GM12865 (cell line): ENCODE data around the gene PTPRN2.

Experiments used
- DNase-seq: peaks from one replicate; pipeline ENCODE4 v3.0.0; 2010; ENCODE audit warnings: low read depth
- H3K4me3 ChIP-seq: 2 replicates; pipeline ENCODE4 v1.5.1; 2011; ENCODE audit warnings: mild to moderate bottlenecking, low read depth, low read length, control low read depth
- TF ChIP-seq, protein P1 (sequence below): IDR thresholded peaks from 2 replicates; pipeline ENCODE4 v1.5.1; 2011; ENCODE audit warnings: low read length, control low read depth, low read depth, inconsistent platforms; ENCODE audit not compliant: insufficient read depth; ENCODE audit errors: missing control alignments

Gene PTPRN2

DNA sequence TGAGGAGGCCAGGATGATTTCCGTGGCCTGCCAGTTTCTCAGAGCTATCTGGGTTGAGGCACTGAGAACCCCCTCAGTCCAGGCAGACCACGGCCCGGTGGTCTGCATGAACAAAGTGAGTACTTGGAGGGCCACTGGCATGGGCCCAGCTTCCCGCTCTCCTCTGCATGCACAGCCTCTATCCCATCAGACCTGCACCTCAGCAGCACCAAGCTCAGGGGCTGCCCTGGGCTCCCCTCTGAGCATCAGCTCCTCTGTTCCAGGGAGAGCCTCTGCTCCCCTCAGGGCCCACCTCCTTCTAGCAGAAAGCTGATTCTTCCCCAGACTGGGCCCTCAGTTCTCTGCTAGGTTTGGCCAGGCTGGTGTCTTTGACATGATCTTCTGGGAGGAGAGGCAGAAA is 780.9 kb downstream of the PTPRN2 start:
- TF ChIP-seq, protein P1, sequence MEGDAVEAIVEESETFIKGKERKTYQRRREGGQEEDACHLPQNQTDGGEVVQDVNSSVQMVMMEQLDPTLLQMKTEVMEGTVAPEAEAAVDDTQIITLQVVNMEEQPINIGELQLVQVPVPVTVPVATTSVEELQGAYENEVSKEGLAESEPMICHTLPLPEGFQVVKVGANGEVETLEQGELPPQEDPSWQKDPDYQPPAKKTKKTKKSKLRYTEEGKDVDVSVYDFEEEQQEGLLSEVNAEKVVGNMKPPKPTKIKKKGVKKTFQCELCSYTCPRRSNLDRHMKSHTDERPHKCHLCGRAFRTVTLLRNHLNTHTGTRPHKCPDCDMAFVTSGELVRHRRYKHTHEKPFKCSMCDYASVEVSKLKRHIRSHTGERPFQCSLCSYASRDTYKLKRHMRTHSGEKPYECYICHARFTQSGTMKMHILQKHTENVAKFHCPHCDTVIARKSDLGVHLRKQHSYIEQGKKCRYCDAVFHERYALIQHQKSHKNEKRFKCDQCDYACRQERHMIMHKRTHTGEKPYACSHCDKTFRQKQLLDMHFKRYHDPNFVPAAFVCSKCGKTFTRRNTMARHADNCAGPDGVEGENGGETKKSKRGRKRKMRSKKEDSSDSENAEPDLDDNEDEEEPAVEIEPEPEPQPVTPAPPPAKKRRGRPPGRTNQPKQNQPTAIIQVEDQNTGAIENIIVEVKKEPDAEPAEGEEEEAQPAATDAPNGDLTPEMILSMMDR, result no peak
- no peak overlapping the region for H3K4me3 ChIP-seq
- no peak for DNase-seq

DNA sequence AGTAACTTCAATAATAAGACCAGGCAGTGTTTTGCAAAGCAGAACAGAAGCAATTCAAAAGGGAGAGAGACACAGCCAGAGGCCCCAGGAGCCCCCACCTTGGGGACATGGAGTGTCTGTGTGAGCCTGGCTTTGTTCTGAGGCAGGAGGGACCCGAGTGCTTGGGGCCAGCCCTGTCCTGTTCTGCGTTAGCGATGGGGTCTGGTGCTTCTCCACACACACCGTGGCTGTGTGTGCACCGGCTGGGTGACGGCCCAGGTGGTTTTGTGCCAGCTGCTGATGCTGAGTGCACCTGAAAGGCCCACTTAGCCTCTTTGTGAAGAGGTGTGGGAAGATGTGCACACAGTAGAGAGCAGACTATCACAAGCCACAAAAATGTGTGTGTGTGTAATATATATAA is 781.9 kb downstream of the PTPRN2 start:
- no peak overlapping the region for H3K4me3 ChIP-seq
- DNase-seq, result no peak
- TF ChIP-seq, protein P1, result no peak

DNA sequence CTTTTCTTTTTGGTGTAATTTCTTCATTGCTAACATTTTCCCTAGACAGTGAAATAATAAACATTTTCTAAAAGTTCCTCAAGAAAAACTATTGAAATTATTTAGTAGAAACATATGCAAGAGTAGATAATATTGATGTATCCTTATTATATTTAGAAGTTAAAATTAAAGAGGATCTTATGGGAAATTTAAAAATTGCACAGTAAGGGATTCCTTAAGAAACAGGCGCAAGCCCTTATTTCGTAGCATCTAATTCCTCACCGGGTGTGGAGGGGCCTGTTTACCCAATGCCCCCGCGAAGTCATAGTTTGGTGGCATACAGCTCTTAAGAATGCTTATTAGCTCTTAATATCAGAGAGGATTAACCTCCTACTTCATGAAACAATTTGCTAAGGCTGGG is 783.7 kb downstream of the PTPRN2 start:
- DNase-seq, result no peak
- TF ChIP-seq, protein P1, result no peak
- no peak overlapping the region for H3K4me3 ChIP-seq

DNA sequence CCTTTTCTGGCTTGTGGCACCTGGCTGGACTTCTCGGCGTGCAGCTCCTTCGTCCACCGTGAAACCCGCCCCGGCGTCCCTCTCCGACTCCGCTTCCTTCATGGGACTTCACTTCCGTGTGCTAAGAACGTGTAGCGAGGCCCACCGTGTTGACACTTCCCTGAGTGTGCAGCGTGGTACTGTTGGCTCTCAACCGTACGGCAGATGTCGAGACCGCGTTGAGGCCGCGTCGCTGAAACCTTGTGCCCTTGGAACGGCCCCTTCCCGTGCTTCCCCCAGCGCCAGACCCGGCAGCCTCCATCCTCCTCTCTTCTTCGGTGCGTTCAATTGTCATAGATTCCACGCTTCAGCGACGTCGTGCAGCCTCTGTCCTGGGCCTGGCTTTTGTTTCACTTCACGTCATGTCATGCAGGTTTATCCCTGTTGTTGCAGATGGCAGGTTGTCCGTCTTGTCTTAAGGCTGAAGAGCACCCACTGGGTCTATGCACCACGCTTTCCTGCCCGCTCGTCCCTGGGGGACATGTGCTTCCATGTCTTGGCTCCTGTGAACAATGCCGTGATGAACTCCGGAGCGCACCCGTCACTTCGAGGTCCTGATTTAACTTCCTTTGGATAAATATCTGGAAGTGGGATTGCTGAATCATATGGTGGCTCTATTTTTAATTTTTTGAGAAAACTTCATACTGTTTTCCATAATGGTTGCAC is 785.5 kb downstream of the PTPRN2 start:
- TF ChIP-seq, protein P1, result no peak
- no peak for DNase-seq
- no peak overlapping the region for H3K4me3 ChIP-seq

DNA sequence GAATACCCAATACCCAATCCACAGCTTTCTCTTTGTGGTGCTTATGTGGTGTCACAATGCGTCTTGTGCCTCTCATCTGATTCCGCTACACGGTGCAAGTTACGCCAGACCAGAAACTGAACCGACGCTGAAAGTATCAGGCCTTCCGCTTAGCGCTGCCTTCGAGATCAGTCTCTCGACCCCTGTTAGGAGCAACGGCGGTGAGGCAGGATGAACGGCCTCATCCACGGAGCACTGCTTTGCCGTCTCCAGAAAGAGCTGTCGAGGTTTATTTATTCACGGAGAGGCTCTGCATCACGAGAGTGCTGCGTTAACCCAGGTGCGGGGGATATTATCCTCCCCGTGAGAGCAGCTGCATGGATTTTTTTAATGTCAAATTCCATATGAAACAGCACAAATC is 786.5 kb downstream of the PTPRN2 start:
- TF ChIP-seq, protein P1, result no peak
- no peak overlapping the region for H3K4me3 ChIP-seq
- DNase-seq, result no peak

DNA sequence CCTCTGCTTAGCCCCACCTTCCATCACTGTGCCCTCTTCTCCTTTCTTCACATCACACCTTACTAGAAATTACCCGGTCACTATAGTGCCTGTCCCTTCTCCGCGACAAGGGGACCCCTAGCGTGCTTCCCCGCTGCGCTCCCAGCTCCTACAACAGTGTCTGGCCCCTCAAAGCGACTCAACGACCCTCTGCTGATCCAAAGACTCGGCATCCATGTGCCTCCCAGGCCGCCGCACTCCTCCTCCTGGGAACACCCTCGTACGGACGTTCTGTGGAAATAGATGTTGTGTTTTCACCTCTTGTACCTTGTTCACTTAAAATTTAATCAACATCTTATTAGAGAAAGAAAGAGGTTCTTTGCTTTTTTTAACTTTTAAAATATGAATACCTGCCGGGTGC is 787.3 kb downstream of the PTPRN2 start:
- no peak overlapping the region for H3K4me3 ChIP-seq
- TF ChIP-seq, protein P1, result no peak

More for the DNA sequence above, 787.3 kb downstream of the PTPRN2 start:
- no peak for DNase-seq
